Stimulated activated CD4-positive, alpha-beta T cell treated with anti-CD3 and anti-CD28 coated beads, Interleukin-2, amount 100 ng/mL, for 4 hours (primary cell): ENCODE results near the gene MYH9.
"Not testable (repeated sequence)": the region's sequence is repeated elsewhere in the genome, so short reads cannot be mapped to it uniquely, and the experiment has no call there.

ENCODE experiments used
- DNase-seq: peaks from one replicate; pipeline ENCODE4 v3.0.0-alpha.2; 2020; ENCODE audit warnings: low read depth

MYH9 gene

GRCh38 chr22:36413022-36413775, 25.4 kb upstream of the MYH9 start:
- DNase-seq = no peak

GRCh38 chr22:36411589-36412258, 24.0 kb upstream of the MYH9 start:
- peak; percentile 10 for DNase-seq

- DNase-seq = peak; percentile 61
Measured at GRCh38 chr22:36409911-36410756, 22.4 kb upstream of the MYH9 start.

- not testable (repeated sequence) for DNase-seq
Measured at GRCh38 chr22:36409554-36409910, 21.8 kb upstream of the MYH9 start.

GRCh38 chr22:36409056-36409455, 21.3 kb upstream of the MYH9 start:
- DNase-seq = no peak

- DNase-seq = no peak
Measured at GRCh38 chr22:36406721-36407120, 19.0 kb upstream of the MYH9 start.

- no peak for DNase-seq
Measured at GRCh38 chr22:36405671-36406538, 18.1 kb upstream of the MYH9 start.

GRCh38 chr22:36405221-36405661, 17.5 kb upstream of the MYH9 start:
- no peak for DNase-seq

GRCh38 chr22:36404446-36404845, 16.7 kb upstream of the MYH9 start:
- DNase-seq = no peak

- no peak for DNase-seq
Measured at GRCh38 chr22:36399472-36399778, 11.7 kb upstream of the MYH9 start.

GRCh38 chr22:36398601-36399471, 11.1 kb upstream of the MYH9 start:
- DNase-seq = no peak

- DNase-seq = no peak
Measured at GRCh38 chr22:36397131-36398093, 9.6 kb upstream of the MYH9 start.

GRCh38 chr22:36395915-36396314, 8.1 kb upstream of the MYH9 start:
- no peak for DNase-seq

- DNase-seq = no peak
Measured at GRCh38 chr22:36395055-36395849, 7.5 kb upstream of the MYH9 start.

- no peak for DNase-seq
Measured at GRCh38 chr22:36391638-36392037, 3.9 kb upstream of the MYH9 start.

- DNase-seq = not testable (repeated sequence)
Measured at GRCh38 chr22:36389122-36389521, 1.4 kb upstream of the MYH9 start.

- no peak for DNase-seq
Measured at GRCh38 chr22:36387709-36387958, 133 bp downstream of the MYH9 start.

- peak; percentile 38 for DNase-seq
Measured at GRCh38 chr22:36386900-36387708, 663 bp downstream of the MYH9 start.
